Measurements from ENCODE around the gene DGKI.

DGKI gene

DNA sequence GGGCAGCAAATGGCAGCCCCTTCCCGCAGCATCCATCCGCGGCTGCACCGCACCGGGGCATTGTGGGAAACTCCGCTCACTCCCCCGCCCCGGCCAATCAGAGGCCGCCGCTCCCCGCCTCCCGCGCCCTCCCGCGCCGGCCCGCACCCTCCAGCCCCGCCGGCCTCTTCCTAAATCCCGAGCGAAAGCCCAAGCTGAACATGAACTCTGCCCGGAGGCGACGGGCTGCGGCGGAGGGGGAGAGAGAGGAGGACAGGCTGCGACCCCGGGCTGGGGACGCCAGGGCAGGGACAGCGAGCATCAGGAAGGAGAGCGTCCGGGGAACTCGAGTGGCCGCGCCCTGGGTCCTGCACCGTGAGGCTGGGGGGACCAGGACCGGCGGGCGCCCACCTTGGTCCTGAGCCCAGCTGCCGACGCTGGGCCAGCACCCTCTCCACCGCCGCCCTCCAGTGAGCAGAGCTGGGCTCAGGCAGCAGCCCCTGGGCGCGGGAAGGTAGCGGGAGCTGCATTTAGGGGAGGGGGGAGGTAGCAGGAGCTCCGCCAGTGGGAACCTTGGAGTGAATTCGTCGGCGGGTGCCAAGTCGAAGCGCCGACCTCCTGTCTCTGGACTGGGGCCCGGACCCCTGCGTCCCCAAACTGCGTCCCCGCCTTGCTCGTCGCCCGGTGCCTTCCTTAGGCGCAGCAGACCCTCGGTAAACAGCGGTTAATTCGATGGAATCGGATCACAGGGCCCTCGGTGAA lies at the start of gene DGKI:
Gene DGKI (minus strand): TSS at position 148 of the 741 bp plus-strand sequence.
- H3K36me3 ChIP-seq (ENCODE audit: control insufficient read depth in 5 of 5, insufficient read depth in 5 of 5, low read length in 5 of 5) = peaks cover 0 to 2% (median 0%) of the 10 kb centered on the region in 5 donors
- peaks cover 0 to 27% (median 11%) of the 10 kb centered on the region in 5 donors for H3K27me3 ChIP-seq (ENCODE audit: control insufficient read depth in 5 of 5, insufficient read depth in 4 of 5, low read length in 5 of 5)
- peak within 1 kb of the TSS; percentile 38 to 64 (median 56) for H3K4me3 ChIP-seq (ENCODE audit: low read depth in 1 of 5, low read length in 5 of 5)
- H3K9me3 ChIP-seq (ENCODE audit: control insufficient read depth in 5 of 5, low read length in 5 of 5) = no peaks in the 10 kb centered on the region
- H3K27ac ChIP-seq (ENCODE audit: low read depth, low read length) = no peak within 1 kb of the TSS
- H3K4me1 ChIP-seq (ENCODE audit: control insufficient read depth in 5 of 5, insufficient read depth in 5 of 5, low read length in 5 of 5) = peaks cover 0 to 24% (median 20%) of the 10 kb centered on the region in 5 donors
- peak within 1 kb of the TSS in 1 of 5 donors; percentile 59 for H3K9ac ChIP-seq (ENCODE audit: low read length in 5 of 5)

DNA sequence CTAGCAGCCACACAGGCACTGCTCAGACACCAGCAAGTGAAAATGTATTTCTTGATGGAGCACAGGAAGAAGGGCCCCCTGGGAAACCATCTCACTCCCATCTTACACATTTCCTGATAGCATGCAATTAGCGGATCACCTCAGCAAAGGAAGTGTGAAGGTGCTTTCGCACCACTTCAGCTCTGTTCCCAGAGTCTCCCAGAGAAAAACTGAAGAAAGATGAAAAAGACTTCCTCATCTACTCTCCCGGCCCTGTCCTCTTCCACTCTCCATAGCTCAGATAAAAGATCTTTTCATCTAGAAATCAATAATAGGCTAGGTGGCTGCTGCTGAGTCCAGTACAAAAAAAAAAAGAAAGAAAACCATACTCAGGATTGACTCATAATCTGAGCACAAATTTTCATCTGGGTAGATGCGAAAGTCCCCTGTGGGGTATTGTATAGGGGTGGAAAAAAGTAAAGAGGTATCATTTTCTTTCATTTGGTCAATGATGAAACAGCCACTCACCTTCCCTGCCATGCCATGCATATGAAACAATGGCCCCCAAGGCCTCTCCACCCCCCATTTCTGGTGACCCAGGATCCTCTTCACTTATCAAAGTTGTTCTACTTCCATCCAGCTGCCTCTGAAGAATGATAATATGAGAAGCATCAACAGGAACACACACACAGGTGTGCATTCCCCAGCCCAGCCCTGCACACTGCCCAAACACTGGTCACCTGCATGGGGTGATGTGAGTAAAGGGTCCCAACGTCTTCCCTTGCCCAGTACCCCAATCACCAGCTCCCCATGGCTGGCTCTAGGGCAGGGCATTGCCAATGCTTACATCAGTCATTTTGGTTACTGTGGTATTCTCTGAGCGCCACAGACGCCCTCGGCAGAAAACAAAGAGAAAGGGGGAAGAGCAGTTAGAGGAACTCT lies 48.8 kb upstream of the DGKI start:
- no peak overlapping the region for H3K4me3 ChIP-seq (ENCODE audit: low read depth in 1 of 5, low read length in 5 of 5)
- H3K4me1 ChIP-seq (ENCODE audit: control insufficient read depth in 5 of 5, insufficient read depth in 5 of 5, low read length in 5 of 5) = peaks cover 3 to 33% (median 25%) of the 10 kb centered on the region in 5 donors
- peaks cover 0 to 6% (median 0%) of the 10 kb centered on the region in 5 donors for H3K9me3 ChIP-seq (ENCODE audit: control insufficient read depth in 5 of 5, low read length in 5 of 5)
- no peak overlapping the region for H3K9ac ChIP-seq (ENCODE audit: low read length in 5 of 5)
- H3K36me3 ChIP-seq (ENCODE audit: control insufficient read depth in 5 of 5, insufficient read depth in 5 of 5, low read length in 5 of 5) = peaks cover 5 to 67% (median 37%) of the 10 kb centered on the region in 5 donors
- H3K27me3 ChIP-seq (ENCODE audit: control insufficient read depth in 5 of 5, insufficient read depth in 4 of 5, low read length in 5 of 5) = no peaks in the 10 kb centered on the region
- H3K27ac ChIP-seq (ENCODE audit: low read depth, low read length) = no peak overlapping the region

DNA sequence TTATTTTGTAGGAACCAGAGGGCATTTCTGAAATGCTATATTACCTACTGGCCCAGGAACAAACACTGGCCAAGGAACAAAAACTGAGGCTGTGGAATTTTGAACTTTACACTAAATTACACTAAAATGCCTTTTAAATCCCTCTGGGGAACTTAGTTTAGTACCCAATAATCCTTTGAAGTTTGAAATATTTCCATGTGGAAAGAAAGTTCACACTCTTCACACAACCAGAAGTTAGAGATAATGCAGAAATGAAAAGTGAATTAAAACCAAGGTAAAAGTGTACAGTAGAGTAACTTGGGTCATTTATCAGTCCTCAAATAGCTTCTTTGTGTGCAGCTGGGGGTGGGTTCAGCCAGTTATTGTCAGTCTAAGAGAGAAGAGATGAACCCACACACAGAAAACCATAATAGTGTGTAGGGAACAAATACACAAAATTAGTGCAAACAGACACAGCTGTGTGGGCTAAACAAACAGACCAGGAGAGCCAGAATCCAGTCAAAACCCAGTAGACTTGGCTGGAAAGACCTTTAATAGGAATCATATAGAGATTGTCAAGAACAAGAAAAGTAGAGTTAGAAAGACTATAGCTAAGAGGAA lies 46.5 kb upstream of the DGKI start:
- H3K27ac ChIP-seq (ENCODE audit: low read depth, low read length) = peak overlapping the region; percentile 77
- no peaks in the 10 kb centered on the region for H3K27me3 ChIP-seq (ENCODE audit: control insufficient read depth in 5 of 5, insufficient read depth in 4 of 5, low read length in 5 of 5)
- peaks cover 0 to 6% (median 0%) of the 10 kb centered on the region in 5 donors for H3K9me3 ChIP-seq (ENCODE audit: control insufficient read depth in 5 of 5, low read length in 5 of 5)
- peaks cover 0 to 26% (median 13%) of the 10 kb centered on the region in 5 donors for H3K4me1 ChIP-seq (ENCODE audit: control insufficient read depth in 5 of 5, insufficient read depth in 5 of 5, low read length in 5 of 5)
- H3K36me3 ChIP-seq (ENCODE audit: control insufficient read depth in 5 of 5, insufficient read depth in 5 of 5, low read length in 5 of 5) = peaks cover 8 to 67% (median 34%) of the 10 kb centered on the region in 5 donors
- no peak overlapping the region for H3K4me3 ChIP-seq (ENCODE audit: low read depth in 1 of 5, low read length in 5 of 5)
- H3K9ac ChIP-seq (ENCODE audit: low read length in 5 of 5) = no peak overlapping the region

DNA sequence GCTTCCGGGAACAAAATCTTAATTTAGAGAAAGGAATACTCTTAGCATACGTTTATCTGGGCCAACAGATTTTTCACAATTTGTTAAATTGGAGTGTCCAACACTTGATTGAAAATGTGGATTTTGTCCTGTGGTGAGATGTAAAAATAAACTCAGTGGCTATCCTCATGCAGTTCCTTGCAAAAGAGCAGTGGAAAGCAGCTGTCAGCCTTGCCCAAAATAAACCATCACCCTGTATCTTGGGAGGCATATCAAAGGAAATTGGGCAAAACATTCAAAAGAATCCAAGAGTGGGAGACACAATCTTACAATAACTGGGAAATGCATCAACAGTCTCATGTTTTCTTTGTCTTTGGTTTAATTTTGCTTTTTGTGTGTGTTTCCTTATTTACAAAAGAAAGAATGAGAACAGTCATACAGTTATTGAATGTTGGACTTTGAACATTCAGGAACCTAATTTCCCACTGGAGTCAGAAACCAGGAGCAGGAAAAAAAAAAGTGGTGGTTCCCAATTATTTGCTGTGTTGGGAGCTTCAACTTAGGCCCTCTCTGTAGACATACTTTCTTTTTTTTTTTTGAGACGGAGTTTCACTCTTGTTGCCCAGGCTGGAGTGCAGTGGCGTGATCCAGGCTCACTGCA lies 44.4 kb upstream of the DGKI start:
- Histone ChIP-seq H3K4me3 (ENCODE audit: low read depth in 1 of 5, low read length in 5 of 5) (no peak overlapping the region), H3K27me3 (ENCODE audit: control insufficient read depth in 5 of 5, insufficient read depth in 4 of 5, low read length in 5 of 5) (no peaks in the 10 kb centered on the region), H3K27ac (ENCODE audit: low read depth, low read length) (no peak overlapping the region), H3K9me3 (ENCODE audit: control insufficient read depth in 5 of 5, low read length in 5 of 5) (peaks cover 0 to 6% (median 0%) of the 10 kb centered on the region in 5 donors), H3K36me3 (ENCODE audit: control insufficient read depth in 5 of 5, insufficient read depth in 5 of 5, low read length in 5 of 5) (peaks cover 8 to 56% (median 27%) of the 10 kb centered on the region in 5 donors), H3K9ac (ENCODE audit: low read length in 5 of 5) (no peak overlapping the region), H3K4me1 (ENCODE audit: control insufficient read depth in 5 of 5, insufficient read depth in 5 of 5, low read length in 5 of 5) (peaks cover 2 to 27% (median 21%) of the 10 kb centered on the region in 5 donors)

DNA sequence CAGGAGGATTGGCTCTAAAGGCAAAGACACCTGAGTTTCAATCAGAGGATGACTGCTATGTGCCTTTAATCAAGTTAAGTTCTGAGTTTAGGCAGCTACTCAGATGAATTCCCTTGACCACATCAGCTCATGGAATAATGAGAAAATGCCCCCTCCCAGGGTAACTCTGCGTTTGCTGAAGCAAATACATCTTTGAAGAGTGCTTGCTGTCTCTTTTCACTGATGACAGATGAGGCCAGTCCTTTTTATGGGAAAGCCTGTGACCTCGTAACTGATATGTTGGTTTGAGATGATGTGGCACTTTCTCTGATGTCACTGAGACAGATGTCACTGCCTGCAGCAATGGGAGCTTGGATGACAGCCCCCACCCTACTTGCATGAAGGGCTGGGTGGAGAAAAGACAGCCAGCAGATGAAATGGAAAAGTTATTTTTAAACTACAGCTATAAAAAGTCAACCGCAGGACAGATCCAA lies 43.7 kb upstream of the DGKI start:
- Histone ChIP-seq H3K36me3 (ENCODE audit: control insufficient read depth in 5 of 5, insufficient read depth in 5 of 5, low read length in 5 of 5) (peaks cover 8 to 55% (median 24%) of the 10 kb centered on the region in 5 donors), H3K9me3 (ENCODE audit: control insufficient read depth in 5 of 5, low read length in 5 of 5) (peaks cover 0 to 6% (median 0%) of the 10 kb centered on the region in 5 donors), H3K4me1 (ENCODE audit: control insufficient read depth in 5 of 5, insufficient read depth in 5 of 5, low read length in 5 of 5) (peaks cover 2 to 33% (median 26%) of the 10 kb centered on the region in 5 donors), H3K4me3 (ENCODE audit: low read depth in 1 of 5, low read length in 5 of 5) (no peak overlapping the region), H3K27me3 (ENCODE audit: control insufficient read depth in 5 of 5, insufficient read depth in 4 of 5, low read length in 5 of 5) (no peaks in the 10 kb centered on the region), H3K9ac (ENCODE audit: low read length in 5 of 5) (no peak overlapping the region), H3K27ac (ENCODE audit: low read depth, low read length) (no peak overlapping the region)

DNA sequence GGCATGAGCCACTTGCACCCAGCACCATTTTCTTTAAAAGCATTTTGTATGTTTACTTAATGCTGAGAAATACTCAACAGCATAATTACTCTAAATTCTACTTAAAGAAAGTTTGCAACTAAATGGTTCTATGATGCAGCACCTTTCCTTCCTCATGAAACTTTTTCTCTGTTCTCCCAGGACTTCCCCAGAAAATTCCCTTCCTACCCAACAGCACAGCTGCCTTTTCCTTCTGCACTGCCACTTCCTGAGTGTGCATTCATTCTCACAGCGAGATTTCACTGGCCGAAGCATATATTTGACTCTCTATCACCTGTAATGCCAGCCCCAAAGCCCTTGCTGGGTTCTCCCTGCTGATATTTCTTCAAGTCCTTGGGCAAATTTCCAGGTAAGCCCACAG lies 41.5 kb upstream of the DGKI start:
- Histone ChIP-seq H3K9ac (ENCODE audit: low read length in 5 of 5) (no peak overlapping the region), H3K36me3 (ENCODE audit: control insufficient read depth in 5 of 5, insufficient read depth in 5 of 5, low read length in 5 of 5) (peaks cover 9 to 54% (median 24%) of the 10 kb centered on the region in 5 donors), H3K4me3 (ENCODE audit: low read depth in 1 of 5, low read length in 5 of 5) (no peak overlapping the region)

DNA sequence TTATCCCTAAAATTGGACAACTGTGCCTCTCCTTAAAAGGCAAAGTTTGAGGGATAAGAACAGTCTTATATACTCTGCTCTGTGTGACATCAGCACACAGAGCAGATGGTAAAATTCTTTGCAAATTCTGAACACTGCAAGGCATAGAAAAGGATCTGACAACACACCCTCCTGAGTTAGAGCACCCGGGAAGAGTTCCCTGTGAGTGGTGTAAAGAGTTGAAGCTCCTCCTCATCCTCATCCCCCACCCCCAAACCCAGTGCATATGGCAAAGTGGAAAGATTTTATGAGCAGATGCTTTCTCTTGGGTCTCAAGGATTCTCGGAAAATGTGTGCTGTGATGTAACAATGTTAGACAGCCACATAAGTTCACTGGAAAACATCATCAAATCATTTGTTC lies 40.0 kb upstream of the DGKI start:
- H3K27ac ChIP-seq (ENCODE audit: low read depth, low read length) = no peak overlapping the region
- peaks cover 2 to 24% (median 16%) of the 10 kb centered on the region in 5 donors for H3K4me1 ChIP-seq (ENCODE audit: control insufficient read depth in 5 of 5, insufficient read depth in 5 of 5, low read length in 5 of 5)
- no peak overlapping the region for H3K9ac ChIP-seq (ENCODE audit: low read length in 5 of 5)
- H3K9me3 ChIP-seq (ENCODE audit: control insufficient read depth in 5 of 5, low read length in 5 of 5) = peaks cover 0 to 6% (median 4%) of the 10 kb centered on the region in 5 donors
- H3K4me3 ChIP-seq (ENCODE audit: low read depth in 1 of 5, low read length in 5 of 5) = no peak overlapping the region
- peaks cover 11 to 57% (median 35%) of the 10 kb centered on the region in 5 donors for H3K36me3 ChIP-seq (ENCODE audit: control insufficient read depth in 5 of 5, insufficient read depth in 5 of 5, low read length in 5 of 5)
- no peaks in the 10 kb centered on the region for H3K27me3 ChIP-seq (ENCODE audit: control insufficient read depth in 5 of 5, insufficient read depth in 4 of 5, low read length in 5 of 5)

More for the DNA sequence above, 41.5 kb upstream of the DGKI start:
- H3K27ac ChIP-seq (ENCODE audit: low read depth, low read length) = no peak overlapping the region
- peaks cover 2 to 32% (median 19%) of the 10 kb centered on the region in 5 donors for H3K4me1 ChIP-seq (ENCODE audit: control insufficient read depth in 5 of 5, insufficient read depth in 5 of 5, low read length in 5 of 5)
- no peaks in the 10 kb centered on the region for H3K9me3 ChIP-seq (ENCODE audit: control insufficient read depth in 5 of 5, low read length in 5 of 5)
- H3K27me3 ChIP-seq (ENCODE audit: control insufficient read depth in 5 of 5, insufficient read depth in 4 of 5, low read length in 5 of 5) = no peaks in the 10 kb centered on the region

DNA sequence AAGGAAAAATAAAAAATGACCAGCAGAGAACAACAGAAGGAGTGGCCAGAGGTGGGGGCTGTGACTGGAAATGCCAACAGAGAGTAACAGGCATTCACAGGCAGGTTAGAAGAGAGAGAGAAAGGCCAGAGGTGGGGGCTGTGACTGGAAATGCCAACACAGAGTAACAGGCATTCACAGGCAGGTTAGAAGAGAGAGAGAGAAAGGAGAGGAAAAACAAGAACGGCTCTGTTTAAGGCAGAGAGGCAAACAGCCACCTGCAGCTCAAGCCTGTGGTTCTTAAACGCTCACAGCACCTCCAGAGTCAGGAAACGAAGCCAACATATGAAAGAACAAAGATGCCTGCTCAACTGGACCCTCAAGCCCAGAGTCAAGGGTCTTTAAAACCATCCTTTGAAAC lies 39.5 kb upstream of the DGKI start:
- Histone ChIP-seq H3K27me3 (ENCODE audit: control insufficient read depth in 5 of 5, insufficient read depth in 4 of 5, low read length in 5 of 5) (no peaks in the 10 kb centered on the region), H3K4me3 (ENCODE audit: low read depth in 1 of 5, low read length in 5 of 5) (no peak overlapping the region), H3K36me3 (ENCODE audit: control insufficient read depth in 5 of 5, insufficient read depth in 5 of 5, low read length in 5 of 5) (peaks cover 14 to 61% (median 39%) of the 10 kb centered on the region in 5 donors), H3K27ac (ENCODE audit: low read depth, low read length) (no peak overlapping the region), H3K9me3 (ENCODE audit: control insufficient read depth in 5 of 5, low read length in 5 of 5) (peaks cover 0 to 10% (median 9%) of the 10 kb centered on the region in 5 donors), H3K4me1 (ENCODE audit: control insufficient read depth in 5 of 5, insufficient read depth in 5 of 5, low read length in 5 of 5) (peaks cover 2 to 24% (median 16%) of the 10 kb centered on the region in 5 donors), H3K9ac (ENCODE audit: low read length in 5 of 5) (no peak overlapping the region)

DNA sequence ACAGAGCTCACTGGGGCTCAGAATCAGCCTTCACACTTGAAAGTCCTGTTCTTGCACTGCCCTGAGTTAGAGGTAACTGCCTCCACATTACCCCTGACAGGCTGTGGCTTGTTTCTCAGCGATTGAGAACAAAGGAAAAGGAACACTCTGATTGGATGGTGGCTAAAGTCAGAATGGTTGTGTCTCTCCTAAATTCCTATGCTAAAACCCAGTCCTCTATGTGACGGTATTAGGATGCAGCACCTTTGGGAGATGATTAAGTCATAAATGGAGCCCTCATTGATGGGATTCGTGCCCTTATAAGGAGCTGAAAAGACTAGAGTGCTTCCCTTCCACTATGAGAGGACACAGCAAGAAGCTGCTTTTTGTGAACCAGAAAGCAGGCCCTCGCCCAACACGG lies 38.9 kb upstream of the DGKI start:
- H3K27ac ChIP-seq (ENCODE audit: low read depth, low read length) = no peak overlapping the region

More for the DNA sequence above, 38.9 kb upstream of the DGKI start:
- Histone ChIP-seq H3K4me1 (ENCODE audit: control insufficient read depth in 5 of 5, insufficient read depth in 5 of 5, low read length in 5 of 5) (peaks cover 2 to 21% (median 16%) of the 10 kb centered on the region in 5 donors), H3K4me3 (ENCODE audit: low read depth in 1 of 5, low read length in 5 of 5) (no peak overlapping the region), H3K9ac (ENCODE audit: low read length in 5 of 5) (no peak overlapping the region), H3K36me3 (ENCODE audit: control insufficient read depth in 5 of 5, insufficient read depth in 5 of 5, low read length in 5 of 5) (peaks cover 19 to 65% (median 42%) of the 10 kb centered on the region in 5 donors), H3K27me3 (ENCODE audit: control insufficient read depth in 5 of 5, insufficient read depth in 4 of 5, low read length in 5 of 5) (no peaks in the 10 kb centered on the region), H3K9me3 (ENCODE audit: control insufficient read depth in 5 of 5, low read length in 5 of 5) (peaks cover 0 to 11% (median 9%) of the 10 kb centered on the region in 5 donors)

Data from subcutaneous abdominal adipose tissue (tissue), 5 donors.